EL (cell line): Measurements from ENCODE around the gene CIAO3.
"Not testable (repeated sequence)": the region's sequence is repeated elsewhere in the genome, so short reads cannot be mapped to it uniquely, and the experiment has no call there.

Source experiments
- DNase-seq: peaks from one replicate; pipeline ENCODE4 v3.0.0-alpha.2; 2016

Gene CIAO3

DNA sequence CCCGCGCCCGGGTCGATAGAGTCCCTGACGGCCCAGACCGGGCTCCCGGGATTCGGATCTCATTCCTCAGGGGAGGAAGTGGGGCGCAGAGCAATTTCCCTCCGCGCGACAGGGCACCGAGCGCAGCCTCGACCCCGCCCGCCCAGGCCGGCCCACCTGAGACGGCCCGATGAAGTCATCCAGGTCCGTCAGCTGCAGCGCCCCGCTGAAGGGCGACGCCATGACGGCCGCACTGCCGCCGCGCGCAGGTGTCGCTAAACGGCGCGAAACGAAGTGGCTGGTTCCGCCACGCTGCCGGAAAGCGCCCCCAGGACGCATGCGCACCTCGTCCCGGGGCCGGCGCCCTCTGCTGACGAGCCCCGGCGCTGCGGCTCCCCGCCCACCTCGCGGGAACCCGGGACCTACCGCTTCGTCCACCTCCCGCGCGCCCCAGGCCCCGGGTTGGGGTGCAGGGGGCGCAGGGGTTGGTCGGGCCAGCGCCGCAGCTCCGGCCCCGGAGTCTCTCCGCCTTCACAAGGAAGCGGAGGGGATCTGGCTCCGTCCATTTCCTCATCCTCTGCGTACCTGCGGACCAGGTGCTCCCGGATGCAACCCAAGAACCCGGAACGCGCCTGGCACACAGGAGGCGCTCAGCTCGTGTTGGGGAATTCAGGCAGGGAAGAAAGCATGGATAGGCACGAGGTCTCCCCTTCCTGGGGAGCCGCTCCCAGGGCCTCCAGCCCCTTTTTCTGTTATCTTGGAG lies at the start of gene CIAO3:
Gene CIAO3 (minus strand): TSS at position 234 of the 742 bp plus-strand sequence. CDS start 12 bp downstream, at position 222.
- DNase-seq: peak; percentile 83

- DNase-seq: no peak
Observed at GRCh38 chr16:790086-790485, 49.3 kb upstream of the CIAO3 start.

DNA sequence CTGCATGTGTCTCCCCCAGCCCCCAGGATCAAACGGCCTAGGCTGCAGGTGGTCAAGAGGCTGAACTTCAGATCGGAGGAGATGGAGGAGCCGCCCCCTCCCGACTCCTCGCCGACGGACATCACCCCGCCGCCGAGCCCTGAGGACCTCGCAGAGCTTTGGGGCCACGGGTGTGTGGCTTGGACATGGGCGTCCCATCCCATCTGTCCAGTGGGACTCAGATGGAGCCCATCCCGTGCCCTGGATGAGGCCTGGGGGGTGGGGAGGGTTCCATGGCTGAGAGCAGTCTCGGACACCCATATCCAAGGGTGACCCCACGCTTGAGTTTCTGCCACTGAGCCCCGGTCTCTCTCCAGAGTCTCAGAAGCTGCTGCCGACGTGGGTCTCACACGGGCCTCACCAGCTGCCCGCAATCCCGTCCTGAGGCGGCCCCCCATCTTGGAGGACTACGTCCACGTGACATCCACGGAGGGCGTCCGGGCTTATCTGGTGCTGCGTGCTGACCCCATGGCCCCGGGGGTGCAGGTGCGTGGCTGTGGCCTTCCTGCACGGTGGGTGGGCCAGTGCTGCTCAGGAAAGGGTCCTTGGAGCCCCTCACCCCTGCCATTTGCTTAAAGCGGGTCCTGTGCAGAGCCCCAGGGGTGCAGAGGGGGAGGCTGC lies 48.5 kb upstream of the CIAO3 start:
- no peak for DNase-seq

DNA sequence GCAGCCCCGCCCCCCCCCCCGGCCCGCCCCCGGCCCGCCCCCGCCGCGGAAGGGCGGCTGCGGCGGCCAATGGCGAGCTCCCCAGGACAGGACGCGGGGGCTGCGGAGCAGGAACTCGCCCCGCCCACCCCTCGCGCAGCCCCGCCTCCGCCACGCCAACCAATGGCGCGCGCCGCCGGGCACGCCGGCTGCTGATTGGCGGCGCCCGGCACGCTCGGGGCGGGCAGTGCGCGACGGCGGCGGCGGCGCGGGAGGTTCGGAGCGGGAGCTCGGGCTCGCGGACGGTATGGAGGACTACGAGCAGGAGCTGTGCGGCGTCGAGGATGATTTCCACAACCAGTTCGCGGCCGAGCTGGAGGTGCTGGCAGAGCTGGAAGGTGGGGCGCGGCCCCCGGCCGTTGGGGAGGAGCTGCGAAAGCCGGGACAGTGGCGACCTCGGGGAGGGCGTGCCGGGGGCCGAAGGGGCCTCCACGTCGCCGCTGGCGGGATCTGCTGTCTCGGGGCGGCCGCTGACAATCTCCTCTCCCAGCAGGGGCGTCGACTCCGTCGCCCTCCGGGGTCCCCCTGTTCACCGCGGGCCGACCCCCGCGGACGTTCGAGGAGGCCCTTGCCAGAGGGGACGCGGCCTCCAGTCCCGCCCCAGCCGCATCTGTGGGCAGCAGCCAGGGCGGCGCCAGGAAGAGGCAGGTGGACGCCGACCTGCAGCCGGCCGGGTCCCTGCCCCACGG lies 47.8 kb upstream of the CIAO3 start, which contains the start of gene CHTF18:
Gene CHTF18 (plus strand): TSS at position 222 of the 728 bp plus-strand sequence. CDS start 65 bp downstream, at position 287.
- DNase-seq: peak; percentile 90

- no peak for DNase-seq
Observed at GRCh38 chr16:787978-788398, 47.2 kb upstream of the CIAO3 start, which contains the start of gene RPUSD1. Gene RPUSD1 (minus strand): TSS chr16:788381. CDS start chr16:787737, 644 bp downstream.

DNA sequence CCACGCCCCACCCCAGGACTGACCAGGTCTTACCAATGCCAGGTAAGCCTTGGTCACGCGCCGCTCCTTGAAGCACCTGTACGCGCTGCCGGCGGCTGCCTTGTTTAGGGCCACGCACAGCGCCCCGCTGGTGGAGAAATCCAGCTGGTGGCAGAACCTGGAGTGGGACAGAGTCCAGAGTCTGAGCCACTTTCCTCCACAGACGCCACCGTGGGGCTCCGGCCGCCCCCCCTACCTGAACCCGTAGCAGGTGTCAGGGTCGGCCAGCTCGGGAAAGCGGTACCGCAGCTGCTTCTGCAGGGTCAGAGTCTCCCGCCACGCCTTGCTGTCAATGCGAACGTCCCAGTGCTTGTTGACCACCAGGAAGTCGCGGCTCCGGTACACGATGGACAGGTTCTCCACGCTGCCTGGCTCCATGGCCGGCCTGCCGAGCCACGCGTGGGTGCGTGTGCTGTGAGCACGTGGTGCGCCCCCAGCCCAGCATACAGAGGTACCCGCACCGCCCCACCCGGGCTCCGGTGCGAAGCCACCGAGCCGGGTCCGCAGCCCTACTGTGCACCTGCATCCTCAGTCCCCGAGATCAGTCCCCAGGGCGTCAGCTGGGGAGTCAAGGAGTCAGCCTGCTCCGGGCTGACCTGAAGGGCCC lies 46.6 kb upstream of the CIAO3 start:
- DNase-seq: no peak

DNA sequence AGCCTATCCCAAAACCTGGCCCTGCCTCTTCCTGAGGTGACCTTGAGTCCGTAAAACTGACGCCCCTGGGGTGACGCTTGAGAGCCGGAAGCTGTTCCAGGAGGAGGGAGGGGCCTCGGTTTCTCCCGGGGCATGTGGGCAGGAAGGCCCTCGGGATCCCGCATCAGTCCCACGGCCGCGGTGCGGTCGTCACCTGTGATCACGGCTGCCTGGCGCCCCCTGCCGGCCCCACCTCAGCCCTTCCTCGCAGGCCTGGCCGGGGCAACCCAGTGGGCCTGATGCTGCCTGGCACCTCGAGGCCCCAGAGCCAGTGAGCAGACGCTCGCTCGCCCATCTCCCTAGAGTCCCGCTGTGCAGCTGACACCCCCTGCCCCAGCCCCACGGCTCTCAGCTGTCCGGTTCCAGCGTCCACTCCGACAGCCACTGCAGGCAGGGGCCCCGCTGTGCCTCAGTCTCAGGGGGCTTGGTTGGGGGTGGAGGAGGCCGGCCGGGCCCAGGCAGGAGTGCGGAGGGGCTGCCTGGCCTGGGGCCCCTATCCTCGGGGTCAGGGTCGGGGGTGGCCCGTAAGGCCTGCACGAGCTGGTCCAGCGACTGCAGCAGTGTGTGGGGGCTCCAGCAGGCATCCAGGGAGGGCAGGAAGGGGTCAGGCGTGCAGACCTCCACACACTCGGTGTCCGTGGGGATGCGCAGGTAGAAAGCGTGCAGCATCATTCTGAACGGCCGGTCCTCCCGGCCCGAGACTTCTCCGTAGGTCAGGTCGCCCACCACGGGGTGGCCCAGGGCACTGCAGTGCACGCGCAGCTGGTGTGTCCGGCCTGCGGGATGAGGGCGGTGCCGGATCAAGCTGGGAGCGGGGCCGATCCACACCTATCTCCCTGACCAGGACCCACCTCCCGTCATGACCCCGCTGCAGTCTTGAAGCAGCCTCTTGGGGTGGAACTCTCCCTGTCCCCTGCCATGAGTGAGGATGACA lies 45.1 kb upstream of the CIAO3 start:
- DNase-seq: peak; percentile 60

DNA sequence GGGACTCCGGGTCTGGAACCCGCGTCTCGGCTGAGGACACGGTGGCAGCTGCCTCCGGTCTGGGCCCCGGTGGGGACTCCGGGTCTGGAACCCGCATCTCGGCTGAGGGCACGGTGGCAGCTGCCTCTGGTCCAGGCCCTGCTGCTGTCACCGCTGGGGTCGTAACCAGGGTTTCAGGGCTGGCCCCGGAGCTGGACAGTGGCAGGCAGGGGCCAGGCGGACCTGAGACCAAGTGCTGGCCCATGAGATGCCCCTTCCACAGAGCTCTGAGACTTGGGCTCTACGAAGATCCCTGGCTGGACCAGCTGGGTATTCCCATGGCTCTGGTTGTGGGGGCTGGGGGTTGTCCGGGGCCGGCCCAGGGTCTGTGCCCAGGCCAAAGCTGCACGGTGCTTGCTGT lies 43.6 kb upstream of the CIAO3 start:
- DNase-seq: no peak

GRCh38 chr16:783404-784161 lies 42.8 kb upstream of the CIAO3 start:
- DNase-seq: no peak

GRCh38 chr16:782766-783403 lies 42.1 kb upstream of the CIAO3 start:
- DNase-seq: no peak

DNA sequence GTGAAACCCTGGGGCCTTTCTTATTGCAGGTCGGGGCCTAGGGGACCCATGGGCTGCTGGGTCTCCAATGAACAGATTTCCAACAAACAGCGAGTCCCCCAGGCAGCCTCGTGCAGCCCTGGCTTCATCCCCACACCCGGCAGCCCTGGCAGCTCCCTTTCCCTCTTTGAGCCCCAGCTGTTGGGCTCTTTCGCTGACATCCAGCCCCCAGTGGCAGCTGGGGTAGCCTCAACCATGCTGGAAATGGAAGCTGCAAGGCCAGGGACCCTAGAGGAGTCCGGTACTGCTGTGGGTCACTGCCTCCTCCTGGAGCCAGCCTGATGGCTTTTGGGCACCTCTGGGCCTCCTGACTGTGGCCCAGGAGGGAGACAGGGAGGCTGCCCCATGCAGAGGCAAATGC lies 41.5 kb upstream of the CIAO3 start:
- DNase-seq: no peak

- no peak for DNase-seq
Observed at GRCh38 chr16:781346-782010, 40.7 kb upstream of the CIAO3 start.

- DNase-seq: no peak
Observed at GRCh38 chr16:780296-780695, 39.5 kb upstream of the CIAO3 start.

DNA sequence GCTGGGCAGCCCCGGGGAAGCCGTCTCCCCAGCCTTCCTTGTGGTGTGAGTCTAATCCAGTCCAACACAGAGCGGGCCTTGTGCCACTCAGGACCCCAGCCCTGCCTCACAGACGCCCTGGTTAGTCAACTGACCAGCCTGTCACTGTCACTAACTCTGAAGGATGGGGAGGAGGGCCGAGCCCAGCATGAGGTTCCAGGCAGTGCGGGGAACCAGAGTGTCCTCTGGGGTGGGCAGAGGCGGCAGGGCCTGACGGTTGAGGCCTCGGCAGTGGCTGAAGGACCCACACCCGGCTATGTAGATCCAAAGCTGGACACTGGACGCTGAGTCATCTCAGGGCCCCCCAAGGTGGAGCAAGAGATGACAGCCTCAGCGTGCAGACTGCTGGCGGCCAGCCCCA lies 38.8 kb upstream of the CIAO3 start:
- no peak for DNase-seq

GRCh38 chr16:778909-779527 lies 38.2 kb upstream of the CIAO3 start:
- DNase-seq: no peak

DNA sequence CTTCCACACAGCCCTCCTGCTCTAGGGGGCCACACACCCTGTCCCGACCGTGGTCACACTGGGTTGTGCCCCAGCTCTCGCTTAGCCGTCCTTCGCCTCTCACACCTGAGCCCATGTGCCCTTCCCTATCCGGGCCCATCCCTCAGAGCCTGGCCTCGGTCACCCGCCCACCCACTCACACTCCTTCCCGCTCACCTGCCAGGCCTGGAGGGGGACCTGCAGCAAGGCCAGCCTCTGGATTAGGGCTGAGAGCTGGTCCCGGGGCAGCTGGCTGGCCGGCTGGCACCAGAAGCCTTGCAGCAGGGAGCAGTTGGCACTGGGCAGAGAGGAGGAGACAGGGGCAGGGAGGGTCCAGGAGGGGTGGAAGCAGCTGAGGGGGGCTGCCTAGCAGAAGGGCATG lies 37.6 kb upstream of the CIAO3 start:
- no peak for DNase-seq

GRCh38 chr16:777826-778225 lies 37.0 kb upstream of the CIAO3 start:
- DNase-seq: peak; percentile 62

DNA sequence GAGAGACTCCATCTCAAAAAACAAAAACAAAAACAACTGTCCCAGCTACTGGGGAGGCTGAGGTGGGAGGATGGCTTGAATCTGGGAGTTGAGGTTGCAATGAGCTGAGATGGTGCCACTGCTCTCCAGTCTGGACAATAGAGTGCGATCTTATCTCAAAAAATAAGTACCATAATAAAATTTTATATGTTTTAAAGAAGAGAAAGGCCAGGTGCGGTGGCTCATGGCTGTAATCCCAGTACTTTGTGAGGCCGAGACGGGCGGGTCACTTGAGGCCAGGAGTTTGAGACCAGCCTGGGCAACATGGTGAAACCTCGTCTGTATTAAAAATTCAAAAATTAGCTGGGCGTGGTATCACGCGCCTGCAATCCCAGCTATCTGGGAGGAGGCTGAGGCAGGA lies 36.0 kb upstream of the CIAO3 start:
- no peak for DNase-seq

DNA sequence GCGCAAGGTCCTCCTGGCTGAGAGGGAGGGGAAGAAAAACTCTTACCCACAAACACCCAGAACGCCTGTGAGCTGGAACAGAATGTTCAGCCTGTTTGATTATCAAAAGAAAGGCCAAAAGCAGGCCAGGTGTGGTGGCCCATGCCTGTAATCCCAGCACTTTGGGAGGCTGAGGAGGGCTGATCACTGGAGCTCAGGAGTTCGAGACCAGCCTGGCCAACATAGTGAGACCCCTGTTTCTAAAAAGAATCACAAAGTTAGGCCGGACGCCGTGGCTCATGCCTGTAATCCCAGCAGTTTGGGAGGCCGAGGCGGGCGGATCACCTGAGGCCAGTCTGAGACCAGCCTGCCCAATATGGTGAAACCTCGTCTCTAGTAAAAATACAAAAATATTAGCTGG lies 35.5 kb upstream of the CIAO3 start:
- not testable (repeated sequence) for DNase-seq
